HG03139 (cell line): ENCODE results near the gene MYO5B.
"Not testable (repeated sequence)": the region's sequence is repeated elsewhere in the genome, so short reads cannot be mapped to it uniquely, and the experiment has no call there.

Source experiments
- ATAC-seq: cut with Tn5 transposase; IDR thresholded peaks from one replicate; pipeline ENCODE4 v1.9.1; 2021; ENCODE audit not compliant: unreplicated experiment

The MYO5B gene

DNA sequence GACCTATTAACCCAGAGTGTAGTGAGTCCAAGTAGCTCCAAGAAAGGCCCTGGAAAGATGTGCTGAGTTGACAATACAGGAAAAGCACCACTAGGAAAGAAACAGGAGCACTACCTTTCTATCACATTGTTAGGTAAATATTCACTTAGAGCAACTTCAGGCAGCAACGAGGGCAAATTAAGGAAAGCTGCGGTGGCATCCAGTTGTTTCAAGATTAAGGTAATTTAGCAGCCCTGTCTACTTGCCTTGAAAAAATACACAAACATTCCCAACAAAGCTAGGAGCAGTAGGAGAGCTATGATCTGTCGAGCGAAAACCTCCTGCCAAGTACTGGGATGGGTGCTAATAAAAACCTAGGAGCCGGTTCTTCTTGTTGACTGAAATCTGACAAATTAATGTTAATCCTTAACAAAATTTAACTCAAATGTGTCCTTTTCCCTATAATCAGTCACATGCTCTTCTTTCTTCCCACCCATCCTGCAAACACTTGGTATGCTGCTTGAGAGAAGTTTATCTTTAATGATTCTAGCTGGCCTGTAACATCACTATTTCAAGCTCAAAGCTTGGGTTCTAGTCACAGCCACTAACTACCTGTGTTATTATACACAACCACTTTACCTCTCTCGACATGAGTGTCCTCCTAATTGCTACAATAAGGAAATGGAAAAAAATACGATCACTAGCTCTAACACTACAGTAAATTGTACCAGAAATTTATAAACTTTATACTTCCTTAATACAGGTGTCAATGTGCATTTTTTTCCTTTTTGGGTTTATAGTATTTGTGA is 383.6 kb downstream of the MYO5B start:
- no peak for ATAC-seq

DNA sequence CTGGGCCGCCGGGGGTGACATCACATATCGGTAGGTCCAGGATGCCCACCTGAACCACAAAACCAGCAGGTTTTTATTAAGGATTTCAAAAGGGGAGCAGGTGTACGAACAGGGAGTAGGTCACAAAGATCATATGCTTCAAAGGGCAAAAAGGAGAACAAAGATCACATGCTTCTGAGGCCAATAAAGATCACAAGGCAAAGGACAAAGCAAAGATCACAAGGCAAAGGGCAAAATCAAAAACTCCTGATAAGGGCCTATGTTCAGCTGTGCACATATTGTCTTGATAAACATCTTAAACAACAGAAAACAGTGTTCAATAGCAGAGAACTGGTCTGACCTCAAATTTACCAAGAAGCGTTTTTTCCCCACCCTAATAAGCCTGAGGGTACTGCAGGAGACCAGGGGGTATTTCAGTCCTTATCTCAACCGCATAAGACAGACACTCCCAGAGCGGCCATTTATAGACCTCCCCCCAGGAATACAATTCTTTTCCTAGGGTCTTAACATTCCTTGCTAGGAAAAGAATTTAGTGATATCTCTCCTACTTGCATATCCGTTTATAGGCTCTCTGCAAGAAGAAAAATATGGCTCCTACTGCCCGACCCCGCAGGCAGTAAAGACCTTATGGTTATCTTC is 386.3 kb downstream of the MYO5B start:
- ATAC-seq: not testable (repeated sequence)

DNA sequence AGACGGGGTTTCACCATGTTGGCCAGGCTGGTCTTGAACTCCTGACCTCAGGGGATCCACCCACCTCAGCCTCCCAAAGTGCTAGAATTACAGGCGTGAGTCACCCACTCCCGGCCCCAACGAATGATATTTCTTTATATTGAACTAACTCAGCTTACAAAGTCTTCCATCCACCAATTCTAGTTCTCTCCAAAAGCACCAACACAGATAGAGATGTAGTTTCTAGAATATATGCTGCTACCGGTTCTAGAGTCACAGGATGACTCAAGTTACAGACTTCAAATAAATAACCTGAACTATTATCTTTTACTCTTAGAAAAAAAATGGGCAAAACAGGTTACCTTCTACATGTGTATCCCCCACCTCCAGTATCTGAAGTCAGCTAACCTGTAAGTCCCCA is 390.9 kb downstream of the MYO5B start:
- ATAC-seq: no peak

DNA sequence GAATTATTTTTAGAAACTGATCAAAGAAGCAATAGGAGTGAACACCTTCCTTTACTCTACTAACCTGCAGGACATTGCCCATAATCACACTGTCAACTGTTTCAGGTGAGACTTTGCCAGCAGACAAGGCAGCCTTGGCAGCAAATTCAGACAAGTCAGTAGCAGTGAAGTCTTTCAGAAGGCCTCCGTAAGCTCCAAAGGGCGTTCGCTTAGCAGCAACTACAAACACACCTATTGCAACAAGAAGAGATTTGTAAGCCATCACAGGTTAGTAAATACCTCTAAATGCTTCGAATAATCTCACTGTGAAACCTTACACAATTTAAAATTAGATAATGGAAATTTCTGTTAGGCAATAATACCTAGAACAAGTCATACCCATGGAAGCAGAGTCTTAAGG is 392.3 kb downstream of the MYO5B start:
- no peak for ATAC-seq

DNA sequence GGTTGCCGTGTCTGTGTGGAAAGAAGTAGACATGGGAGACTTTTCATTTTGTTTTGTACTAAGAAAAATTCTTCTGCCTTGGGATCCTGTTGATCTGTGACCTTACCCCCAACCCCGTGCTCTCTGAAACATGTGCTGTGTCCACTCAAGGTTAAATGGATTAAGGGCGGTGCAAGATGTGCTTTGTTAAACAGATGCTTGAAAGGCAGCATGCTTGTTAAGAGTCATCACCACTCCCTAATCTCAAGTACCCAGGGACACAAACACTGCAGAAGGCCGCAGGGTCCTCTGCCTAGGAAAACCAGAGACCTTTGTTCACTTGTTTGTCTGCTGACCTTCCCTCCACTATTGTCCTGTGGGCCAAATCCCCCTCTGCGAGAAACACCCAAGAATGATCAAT is 394.5 kb downstream of the MYO5B start:
- not testable (repeated sequence) for ATAC-seq

DNA sequence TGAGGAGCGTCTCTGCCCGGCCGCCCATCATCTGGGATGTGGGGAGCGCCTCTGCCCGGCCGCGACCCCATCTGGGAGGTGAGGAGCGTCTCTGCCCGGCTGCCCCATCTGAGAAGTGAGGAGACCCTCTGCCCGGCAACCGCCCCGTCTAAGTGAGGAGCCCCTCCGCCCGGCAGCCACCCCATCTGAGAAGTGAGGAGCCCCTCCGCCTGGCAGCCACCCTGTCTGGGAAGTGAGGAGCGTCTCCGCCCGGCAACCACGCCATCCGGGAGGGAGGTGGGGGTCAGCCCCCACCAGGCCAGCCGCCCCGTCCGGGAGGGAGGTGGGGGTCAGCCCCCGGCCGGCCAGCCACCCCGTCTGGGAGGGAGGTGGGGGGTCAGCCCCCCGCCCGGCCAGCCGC is 395.1 kb downstream of the MYO5B start:
- ATAC-seq: not testable (repeated sequence)

DNA sequence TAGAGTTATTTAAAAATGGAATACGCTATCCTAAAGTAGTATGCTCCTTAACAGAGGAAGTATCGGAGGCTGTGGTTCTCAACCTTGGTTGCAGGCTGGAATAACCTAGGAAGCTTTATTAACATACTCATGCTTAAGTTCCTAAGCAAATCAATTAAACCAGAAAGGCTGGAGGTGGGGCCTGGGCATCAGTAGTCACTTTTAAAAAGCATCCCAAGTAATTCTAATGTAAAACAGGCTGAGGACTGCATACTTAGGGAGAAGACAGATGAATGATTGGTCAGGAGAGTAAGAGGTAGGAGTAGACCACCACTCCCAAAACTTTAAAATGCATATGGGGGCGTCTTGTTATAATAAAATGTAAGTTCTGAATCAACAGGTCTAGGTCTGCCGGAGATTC is 396.9 kb downstream of the MYO5B start:
- ATAC-seq: no peak

DNA sequence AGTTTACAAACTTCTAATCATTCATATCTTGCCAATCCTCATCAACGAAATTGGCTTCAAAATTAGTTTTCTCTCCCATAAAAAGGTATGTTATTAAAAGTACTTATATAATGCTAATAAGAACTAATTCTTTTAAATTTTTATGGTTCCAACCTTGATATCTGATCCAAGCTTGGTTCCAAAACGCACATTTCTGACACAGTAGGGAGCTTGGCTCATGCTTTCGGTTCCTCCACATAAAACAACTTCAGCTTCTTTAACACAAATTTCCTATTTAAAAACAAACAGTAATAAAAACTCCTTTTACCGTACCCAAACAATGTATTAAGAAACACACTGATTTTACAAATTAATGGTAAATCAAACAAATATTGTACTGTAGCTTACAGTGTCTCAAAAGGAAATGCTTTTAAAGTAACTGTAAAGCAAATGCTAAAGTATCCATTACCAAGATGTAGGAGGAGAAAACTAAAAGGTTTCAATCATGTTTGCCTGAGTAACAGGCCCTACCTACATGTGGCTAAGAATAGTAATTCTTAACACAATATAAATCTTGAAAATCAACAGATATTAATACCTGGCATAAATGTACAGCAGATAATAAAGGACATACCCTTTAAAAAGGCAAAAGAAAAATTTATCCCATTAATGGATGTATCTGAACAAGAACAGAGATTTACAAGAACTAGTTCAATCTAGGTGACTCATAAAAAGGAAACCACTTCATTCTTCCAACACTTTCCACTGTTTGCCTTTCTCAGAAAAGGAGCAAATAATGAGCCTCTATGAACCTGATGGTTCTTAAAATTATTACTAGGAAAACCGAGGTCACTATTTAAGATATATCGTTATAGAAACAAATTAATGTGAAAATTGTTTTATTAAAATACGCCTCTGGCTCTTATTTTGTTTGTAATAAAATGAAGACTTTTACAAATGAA is 399.1 kb downstream of the MYO5B start:
- no peak for ATAC-seq

DNA sequence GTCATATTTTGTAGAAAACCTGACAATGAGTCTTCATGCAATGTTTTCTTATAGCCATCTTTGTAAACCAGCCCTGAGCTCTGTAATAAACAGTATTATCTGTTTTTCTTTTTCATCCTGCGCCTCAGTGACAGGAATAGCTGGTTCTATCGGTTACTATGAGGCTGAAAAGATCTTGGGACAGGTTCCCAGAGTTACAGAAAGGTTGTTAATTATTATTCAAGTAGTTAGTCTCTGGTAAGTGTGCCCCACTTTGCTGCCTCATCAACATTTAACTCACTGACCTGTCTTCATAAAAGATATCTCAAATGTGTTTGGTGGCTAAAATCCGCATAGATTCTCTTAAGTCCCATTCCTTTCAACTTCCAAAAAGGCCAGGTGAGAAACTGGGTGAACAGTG is 400.2 kb downstream of the MYO5B start:
- ATAC-seq: no peak

DNA sequence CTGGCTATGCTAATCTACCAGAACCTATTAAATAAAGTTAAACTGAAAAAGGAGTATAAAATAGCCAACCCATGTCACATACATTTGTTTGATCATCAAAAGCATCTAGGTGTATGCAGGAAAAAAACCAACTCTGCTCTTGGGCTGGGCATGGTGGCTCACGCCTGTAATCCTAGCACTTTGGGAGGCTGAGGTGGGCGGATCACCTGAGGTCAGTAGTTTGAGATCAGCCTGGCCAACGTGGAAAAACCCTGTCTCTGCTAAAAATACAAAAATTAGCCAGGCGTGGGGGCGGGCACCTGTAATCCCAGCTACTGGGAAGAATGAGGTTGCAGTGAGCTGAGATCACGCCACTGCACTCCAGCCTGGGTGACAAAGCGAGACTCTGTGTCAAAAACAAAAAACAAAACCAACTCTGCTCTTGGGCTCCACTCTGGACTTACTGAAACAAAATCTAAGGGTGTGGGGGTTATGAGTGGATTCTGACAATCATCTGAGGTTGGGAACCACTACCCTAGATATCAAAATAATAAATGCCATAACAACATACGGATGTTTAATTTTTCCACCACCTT is 405.3 kb downstream of the MYO5B start:
- ATAC-seq: not testable (repeated sequence)

DNA sequence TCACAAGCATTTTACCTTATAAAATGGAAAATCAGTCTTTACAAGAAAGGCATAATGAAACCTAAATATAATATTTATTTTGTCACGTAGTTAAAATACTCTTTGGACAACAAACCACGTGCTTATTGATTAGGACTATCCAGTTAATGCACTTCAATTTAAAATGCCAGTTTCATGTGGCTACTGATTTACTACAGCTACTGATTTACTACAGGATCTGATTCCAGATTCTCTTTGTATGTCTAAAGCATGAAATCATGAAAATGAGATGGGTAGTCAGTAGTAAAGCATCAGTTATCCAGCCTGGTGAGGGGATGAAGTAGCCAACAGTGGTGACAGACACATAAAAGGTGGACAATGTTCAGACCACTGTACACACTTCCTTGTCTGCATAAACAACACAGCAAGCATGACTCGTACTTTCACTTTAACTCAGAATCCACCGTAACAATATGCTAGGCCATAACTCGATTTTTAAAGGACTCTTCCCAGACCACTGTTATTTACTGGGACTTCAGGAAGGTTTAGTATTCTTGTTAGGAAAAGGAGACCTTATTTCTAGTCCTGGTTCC is 406.5 kb downstream of the MYO5B start:
- no peak for ATAC-seq

DNA sequence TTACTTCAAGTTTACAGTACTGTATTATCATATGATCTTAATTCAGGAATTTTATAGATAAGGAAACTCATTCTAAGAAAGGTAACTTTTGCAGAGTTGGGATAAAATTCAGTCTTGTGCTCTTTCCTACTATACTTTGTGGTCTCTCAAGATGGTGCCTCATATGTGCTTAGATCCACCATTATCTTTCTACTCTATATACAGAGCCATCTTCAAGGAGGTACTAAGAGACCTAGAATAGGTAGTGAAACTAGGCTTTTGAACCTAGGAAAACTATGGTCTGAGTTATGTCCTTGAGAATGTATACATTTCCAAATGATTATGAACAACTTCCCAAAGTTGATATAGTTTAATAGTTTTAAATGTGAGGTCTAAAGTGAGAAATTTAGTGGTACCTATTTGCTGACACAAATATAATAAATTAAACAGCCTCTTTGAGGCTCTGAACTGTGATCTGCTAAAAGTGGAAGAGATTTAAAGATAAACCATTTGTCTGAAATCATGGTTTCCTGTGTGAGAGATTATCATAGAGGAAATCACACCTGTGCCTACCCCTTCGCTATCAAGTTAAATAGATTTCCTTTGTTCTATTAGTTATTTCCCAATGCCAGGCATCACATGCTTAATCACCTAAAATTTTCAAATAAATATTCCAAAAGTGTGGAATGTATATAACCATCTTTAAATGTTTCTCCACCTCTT is 408.8 kb downstream of the MYO5B start:
- ATAC-seq: no peak

DNA sequence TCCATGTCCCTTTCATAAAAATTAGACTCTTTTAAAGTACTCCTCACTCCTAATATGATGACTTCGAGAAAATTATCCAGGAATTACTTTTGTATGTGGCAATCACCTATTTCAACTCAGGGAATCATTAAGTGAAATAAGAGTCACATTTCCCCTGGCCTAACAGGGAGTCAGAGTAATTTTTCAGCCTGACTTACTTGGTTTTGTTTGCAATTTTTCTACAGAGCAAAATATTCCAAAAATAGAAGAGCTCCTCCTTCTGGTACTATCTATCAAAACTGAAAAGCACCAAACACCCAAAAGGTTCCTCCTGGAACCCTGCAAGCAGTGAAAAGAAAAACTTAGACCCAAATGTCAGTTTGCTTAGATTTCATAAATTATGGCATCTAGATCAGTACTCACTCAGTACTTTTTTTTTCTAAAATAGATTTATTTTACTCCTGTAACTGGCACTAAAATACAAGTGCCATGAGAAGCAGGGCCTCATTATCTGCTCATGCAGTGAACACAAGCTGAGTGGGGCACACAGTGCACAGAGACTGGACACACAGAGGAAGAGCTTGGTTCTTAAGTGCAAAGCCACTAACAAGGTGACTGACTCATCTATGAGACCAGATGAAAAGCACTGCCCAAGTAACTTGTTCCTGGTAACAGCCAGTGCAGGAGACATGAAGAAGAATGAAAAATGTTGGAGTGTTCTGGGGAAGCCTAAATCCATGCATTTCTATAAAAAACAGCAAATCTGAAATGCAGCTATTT is 410.3 kb downstream of the MYO5B start:
- no peak for ATAC-seq

DNA sequence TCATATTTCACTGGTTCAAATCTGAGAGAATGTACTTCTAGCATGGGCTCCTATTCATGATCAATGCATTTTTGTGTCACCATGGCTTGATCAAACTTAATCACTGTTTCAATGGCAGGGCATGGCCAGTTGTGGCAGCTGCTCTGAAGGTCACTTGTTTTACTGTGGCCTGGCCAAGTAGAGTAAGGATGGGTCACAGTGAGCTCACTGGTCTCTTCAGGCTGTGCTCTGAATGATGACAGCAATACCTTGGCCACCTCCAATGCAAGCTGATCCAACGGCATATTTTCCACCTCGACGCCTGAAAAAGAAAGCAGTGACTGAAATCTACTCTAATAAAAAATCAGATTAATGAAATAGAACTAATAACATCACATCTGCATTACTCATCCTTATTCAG is 411.3 kb downstream of the MYO5B start:
- ATAC-seq: not testable (repeated sequence)

DNA sequence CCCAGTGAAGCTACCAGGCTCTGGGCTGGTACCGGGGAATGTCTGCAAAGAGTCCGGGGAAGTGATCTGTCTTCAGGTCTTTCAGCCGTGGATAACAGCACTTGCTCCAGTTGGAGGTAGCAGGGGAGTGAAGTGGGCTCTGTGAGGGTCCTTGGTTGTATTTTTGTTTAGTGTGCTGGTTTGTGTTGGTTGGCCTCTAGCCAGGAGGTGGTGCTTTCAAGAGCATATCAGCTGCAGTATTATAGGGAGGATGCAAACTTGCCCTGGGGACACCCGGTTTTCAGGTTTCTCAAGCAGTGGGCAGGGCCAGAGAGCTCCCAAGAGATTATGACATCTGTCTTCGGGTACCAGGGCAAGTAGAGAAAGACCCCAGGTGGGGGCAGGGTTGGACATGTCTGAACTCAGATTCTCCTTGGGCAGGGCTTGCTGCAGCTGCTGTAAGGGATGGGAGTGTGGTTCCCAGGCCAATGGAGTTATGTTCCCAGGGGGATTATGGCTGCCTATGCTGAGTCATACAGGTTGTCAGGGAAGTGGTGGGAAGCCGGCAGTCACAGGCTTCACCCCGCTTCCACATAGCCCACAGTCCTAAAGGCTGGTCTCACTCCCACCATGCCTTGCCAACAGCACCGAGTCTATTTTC is 416.0 kb downstream of the MYO5B start:
- no peak for ATAC-seq
